Colonic mucosa (tissue), 4 donors: Measurements from ENCODE around the gene TAS2R4. TPM values are rescaled to one million over a fixed set of nuclear protein-coding genes. Genes with fewer than 3 reads are reported as not detected.
A peak's percentile ranks its signal among the peaks of the same experiment; 100 is the strongest.

Experiments
- DNase-seq: peaks from one replicate; pipeline ENCODE4 v3.0.0-alpha.2; 2020
- H3K27ac ChIP-seq: fragments of 200-600 bp; one replicate; pipeline ENCODE4 v1.8.0; 2021
- H3K27me3 ChIP-seq: fragments of 200-600 bp; one replicate; pipeline ENCODE4 v1.8.0; 2021
- H3K36me3 ChIP-seq: fragments of 200-600 bp; one replicate; pipeline ENCODE4 v1.8.0; 2021
- H3K4me1 ChIP-seq: fragments of 200-600 bp; one replicate; pipeline ENCODE4 v1.8.0; 2021; ENCODE audit warnings: mild to moderate bottlenecking
- H3K4me3 ChIP-seq: fragments of 200-600 bp; one replicate; pipeline ENCODE4 v1.8.0; 2021
- H3K9ac ChIP-seq, 2 donors: one replicate each; pipeline ENCODE4 v1.7.0; 2013; ENCODE audit warnings: control low read depth in 2 of 2, low read depth in 2 of 2, low read length in 2 of 2
- H3K9me3 ChIP-seq: fragments of 200-600 bp; one replicate; pipeline ENCODE4 v1.8.0; 2021
- intact Hi-C: fragments of 100-400 bp; cut with DNase I; formaldehyde crosslinking; loops from one replicate; pipeline ENCODE4 v1.14.1; 2022
- total RNA-seq, 2 donors: library from RNA; stranded (reverse); fragmentation: NEBNext Ultra II Directional in 1 of 2; extraction: Animal tissue kit (Norgen Biotek cat#: 25700) in 1 of 2; gene quantifications; one replicate each; pipeline ENCODE4 v1.2.1, GENCODE V29; 2021
- TF ChIP-seq, protein P1 (sequence below): fragments of 200-600 bp; IDR thresholded peaks from one replicate; pipeline ENCODE4 v1.8.0; 2022; ENCODE audit warnings: antibody characterized with exemption, mild to moderate bottlenecking
- donor health status: healthy.
- donor health status: DM: no; HTN: no; CAD: no.
- donor health status: DM: no; HTN: no; CAD: no.

The TAS2R4 gene, protein sequence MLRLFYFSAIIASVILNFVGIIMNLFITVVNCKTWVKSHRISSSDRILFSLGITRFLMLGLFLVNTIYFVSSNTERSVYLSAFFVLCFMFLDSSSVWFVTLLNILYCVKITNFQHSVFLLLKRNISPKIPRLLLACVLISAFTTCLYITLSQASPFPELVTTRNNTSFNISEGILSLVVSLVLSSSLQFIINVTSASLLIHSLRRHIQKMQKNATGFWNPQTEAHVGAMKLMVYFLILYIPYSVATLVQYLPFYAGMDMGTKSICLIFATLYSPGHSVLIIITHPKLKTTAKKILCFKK
- total RNA-seq: under 1 TPM; 0.62 to 0.66 TPM

DNA sequence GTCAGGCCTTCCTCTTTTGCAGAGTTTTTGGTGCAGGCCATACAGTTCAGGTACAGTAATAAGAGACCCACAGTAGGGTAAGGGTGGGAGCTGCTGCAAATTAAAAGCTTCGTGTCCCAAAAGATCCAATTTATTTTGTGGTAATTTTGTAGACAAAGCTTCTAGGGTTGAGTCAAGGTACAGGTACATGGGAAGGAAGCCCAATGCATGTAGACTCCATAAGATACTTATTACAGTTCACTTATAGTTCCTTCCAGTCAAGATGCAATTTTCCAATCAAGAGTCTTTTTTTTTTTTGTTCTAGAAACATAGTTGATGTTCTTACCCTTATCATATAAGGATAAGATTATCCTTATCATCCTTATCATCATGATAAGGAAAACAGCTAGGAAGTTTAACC lies at the start of gene TAS2R4:
Gene TAS2R4, plus strand, starts transcription at position 301 of the 400 bp plus-strand sequence. CDS start 1,815 bp downstream, outside the sequence.
- intact Hi-C loops: no loop called here
- no peaks in the 10 kb centered on the region for H3K36me3 ChIP-seq

DNA sequence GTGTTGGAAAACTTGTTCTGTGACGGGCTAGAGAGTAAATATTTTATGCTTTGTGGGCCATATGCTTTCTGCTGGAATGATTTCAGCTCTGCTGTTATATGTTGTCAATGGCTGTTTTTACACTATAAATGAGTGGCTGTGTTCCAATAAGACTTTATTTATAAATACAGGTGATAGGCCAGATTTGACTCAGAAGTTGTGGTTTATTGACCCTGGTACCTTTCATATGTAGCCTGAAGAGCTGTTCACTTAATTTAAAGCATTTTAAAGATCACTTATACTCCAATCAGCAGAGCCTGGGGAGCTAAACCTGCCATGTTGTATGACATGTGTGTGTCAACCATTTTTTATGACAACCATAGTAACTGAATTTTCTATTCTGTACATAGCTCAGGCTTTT lies 47.5 kb upstream of the TAS2R4 start:
- TF ChIP-seq, protein P1, sequence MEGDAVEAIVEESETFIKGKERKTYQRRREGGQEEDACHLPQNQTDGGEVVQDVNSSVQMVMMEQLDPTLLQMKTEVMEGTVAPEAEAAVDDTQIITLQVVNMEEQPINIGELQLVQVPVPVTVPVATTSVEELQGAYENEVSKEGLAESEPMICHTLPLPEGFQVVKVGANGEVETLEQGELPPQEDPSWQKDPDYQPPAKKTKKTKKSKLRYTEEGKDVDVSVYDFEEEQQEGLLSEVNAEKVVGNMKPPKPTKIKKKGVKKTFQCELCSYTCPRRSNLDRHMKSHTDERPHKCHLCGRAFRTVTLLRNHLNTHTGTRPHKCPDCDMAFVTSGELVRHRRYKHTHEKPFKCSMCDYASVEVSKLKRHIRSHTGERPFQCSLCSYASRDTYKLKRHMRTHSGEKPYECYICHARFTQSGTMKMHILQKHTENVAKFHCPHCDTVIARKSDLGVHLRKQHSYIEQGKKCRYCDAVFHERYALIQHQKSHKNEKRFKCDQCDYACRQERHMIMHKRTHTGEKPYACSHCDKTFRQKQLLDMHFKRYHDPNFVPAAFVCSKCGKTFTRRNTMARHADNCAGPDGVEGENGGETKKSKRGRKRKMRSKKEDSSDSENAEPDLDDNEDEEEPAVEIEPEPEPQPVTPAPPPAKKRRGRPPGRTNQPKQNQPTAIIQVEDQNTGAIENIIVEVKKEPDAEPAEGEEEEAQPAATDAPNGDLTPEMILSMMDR: no peak
- no peak overlapping the region for H3K9ac ChIP-seq
- no peaks in the 10 kb centered on the region for H3K4me1 ChIP-seq
- no peaks in the 10 kb centered on the region for H3K36me3 ChIP-seq
- no peak for DNase-seq
- H3K27ac ChIP-seq: no peak overlapping the region
- H3K27me3 ChIP-seq: no peaks in the 10 kb centered on the region
- H3K4me3 ChIP-seq: no peak overlapping the region
- intact Hi-C loops: no loop called here
- no peaks in the 10 kb centered on the region for H3K9me3 ChIP-seq

More for the DNA sequence above, at the start of gene TAS2R4:
- H3K9me3 ChIP-seq: no peaks in the 10 kb centered on the region
- DNase-seq: no peak
- no peaks in the 10 kb centered on the region for H3K4me1 ChIP-seq
- TF ChIP-seq, protein P1: no peak
- no peaks in the 10 kb centered on the region for H3K27me3 ChIP-seq
- H3K27ac ChIP-seq: no peak within 1 kb of the TSS
- H3K4me3 ChIP-seq: no peak within 1 kb of the TSS
- H3K9ac ChIP-seq: no peak within 1 kb of the TSS

DNA sequence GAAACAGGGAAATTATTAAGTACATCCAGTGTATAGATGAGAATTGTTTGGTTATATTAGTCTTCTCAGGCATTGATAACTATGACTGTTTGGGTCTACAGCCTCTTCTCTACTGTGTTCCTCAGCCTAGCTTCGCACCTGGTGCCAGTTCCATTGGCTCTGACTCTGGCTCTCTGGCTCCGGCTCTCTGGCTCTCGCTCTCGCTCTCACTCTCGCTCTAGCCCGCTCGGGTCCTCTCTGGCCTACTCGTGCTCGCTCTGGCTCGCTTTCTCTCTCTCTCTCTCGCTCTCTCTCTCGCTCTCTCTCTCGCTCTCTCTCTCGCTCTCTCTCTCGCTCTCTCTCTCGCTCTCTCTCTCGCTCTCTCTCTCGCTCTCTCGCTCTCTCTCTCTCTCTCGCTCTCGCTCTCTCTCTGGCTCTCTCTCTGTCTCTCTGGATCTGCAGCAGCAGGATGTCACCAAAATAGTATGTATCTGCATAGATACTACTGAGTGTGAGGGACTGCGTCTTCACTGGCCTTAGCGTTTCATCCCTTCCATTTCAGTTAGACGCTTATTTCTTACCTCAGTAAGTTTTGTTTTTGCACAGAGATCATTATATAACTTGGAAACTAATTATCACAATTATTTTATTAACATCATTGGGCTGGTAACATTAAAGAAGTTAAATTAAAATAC lies 44.9 kb upstream of the TAS2R4 start:
- DNase-seq: no peak
- no peaks in the 10 kb centered on the region for H3K36me3 ChIP-seq
- no peaks in the 10 kb centered on the region for H3K4me1 ChIP-seq
- intact Hi-C loops: no loop called here
- no peak overlapping the region for H3K9ac ChIP-seq
- no peak overlapping the region for H3K27ac ChIP-seq
- no peak overlapping the region for H3K4me3 ChIP-seq
- TF ChIP-seq, protein P1: no peak
- H3K9me3 ChIP-seq: no peaks in the 10 kb centered on the region
- H3K27me3 ChIP-seq: no peaks in the 10 kb centered on the region

DNA sequence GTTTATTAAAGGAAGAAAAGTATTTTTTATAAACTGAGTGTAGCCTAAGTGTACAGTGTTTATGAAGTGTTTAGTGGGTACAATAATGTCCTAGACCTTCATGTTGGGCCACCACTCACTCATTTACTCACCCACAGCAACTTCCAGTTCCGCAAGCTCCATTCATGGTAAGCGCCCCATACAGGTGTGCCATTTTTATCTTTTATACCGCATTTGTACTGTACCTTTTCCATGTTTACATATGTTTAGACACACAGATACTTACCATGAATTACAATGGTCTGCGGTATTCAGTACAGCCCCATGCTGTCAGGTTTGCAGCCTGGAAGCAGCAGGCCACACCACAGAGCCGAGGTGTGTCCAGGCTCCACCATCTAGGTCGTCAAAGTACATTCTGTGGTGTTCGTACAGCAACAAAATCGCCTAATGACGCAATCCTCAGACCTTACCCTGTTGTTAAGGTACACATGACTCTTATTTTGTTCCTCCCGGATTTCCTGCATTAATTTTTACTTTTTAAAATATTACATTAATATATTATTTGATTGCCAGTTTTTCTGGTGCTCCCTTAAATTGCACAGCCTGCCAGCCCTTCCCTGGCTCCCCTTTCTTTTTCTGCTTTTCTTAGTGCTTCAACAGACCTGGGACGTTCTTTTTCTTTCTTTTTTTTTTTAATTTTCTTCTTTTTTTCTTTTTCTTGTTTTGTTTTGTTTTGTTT lies 39.2 kb upstream of the TAS2R4 start:
- Histone ChIP-seq H3K27ac (peak overlapping the region; percentile 83), H3K36me3 (peaks cover 5% of the 10 kb centered on the region), H3K4me3 (peak overlapping the region; percentile 68), H3K4me1 (no peaks in the 10 kb centered on the region), H3K27me3 (no peaks in the 10 kb centered on the region), H3K9me3 (no peaks in the 10 kb centered on the region), H3K9ac (peak overlapping the region in 1 of 2 donors; percentile 66)
- DNase-seq: peak; percentile 41
- TF ChIP-seq, protein P1: no peak
- intact Hi-C loops: loop anchor here (5.0 kb wide), 1 partner anchor 80 kb away; no protein-coding TSS in a partner anchor

DNA sequence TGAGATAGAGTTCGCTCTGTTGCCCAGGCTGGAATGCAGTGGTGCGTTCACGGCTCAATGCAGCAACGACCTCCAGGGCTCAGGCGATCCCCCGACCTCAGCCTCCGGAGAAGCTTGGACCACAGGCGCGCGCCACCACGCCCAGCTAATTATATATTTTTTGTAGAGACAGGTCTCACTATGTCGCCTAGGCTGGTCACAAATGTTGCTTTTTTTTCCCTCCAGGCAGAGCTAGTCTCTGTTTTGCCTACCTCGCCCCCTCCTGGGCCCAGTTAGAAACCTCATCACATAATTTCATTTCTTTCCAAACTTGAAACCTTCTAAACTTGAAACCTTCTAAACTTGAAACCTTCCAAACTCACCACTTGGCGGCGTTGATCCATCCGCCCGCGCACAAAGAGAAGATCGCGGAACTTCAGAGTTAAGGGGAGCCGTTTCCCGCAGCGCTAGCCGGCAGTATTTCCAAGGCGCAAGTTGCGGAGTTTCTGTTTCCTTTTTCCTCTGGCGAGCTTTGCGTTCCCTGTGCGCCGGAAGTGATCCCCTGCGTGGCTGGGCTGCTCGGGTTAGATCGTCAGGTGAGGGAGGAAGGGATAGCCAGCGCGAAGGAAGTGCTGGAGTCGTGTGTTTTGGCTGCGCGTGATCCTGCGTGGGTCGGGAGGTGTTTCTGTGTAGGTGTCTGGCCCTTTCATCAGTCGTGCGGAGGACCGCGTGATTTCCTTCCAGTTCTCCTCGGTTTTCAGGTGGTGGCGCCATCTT lies 38.5 kb upstream of the TAS2R4 start, which contains the start of gene SSBP1:
Gene SSBP1, plus strand, starts transcription at position 523 of the 756 bp plus-strand sequence. CDS start 809 bp downstream, outside the sequence.
- Histone ChIP-seq H3K27me3 (no peaks in the 10 kb centered on the region), H3K36me3 (peaks cover 6% of the 10 kb centered on the region), H3K4me3 (peak within 1 kb of the TSS; percentile 68), H3K9me3 (no peaks in the 10 kb centered on the region), H3K27ac (peak within 1 kb of the TSS; percentile 83), H3K4me1 (no peaks in the 10 kb centered on the region), H3K9ac (peak within 1 kb of the TSS; percentile 66 to 80)
- intact Hi-C loops: loop anchor here (5.0 kb wide), 1 partner anchor 81 kb away; no protein-coding TSS in a partner anchor
- TF ChIP-seq, protein P1: peak; percentile 59
- peak; percentile 93 for DNase-seq
